Mammary epithelial cell (primary cell): Measurements from ENCODE around the gene MTNR1B.

Source experiments
- CTCF ChIP-seq, 2 donors: IDR thresholded peaks in 1 of 2; conservative IDR thresholded peaks in 1 of 2; 2 replicates each; pipeline ENCODE4 v1.5.1; 2011 to 2012; ENCODE audit warnings: inconsistent platforms in 2 of 2, low read length in 2 of 2, mild to moderate bottlenecking in 2 of 2, control low read depth in 1 of 2, low read depth in 1 of 2; ENCODE audit not compliant: insufficient read depth in 1 of 2; ENCODE audit errors: extremely low read depth in 1 of 2
- EZH2 ChIP-seq: IDR thresholded peaks from 2 replicates; pipeline ENCODE4 v1.6.1; 2012; ENCODE audit warnings: low read length, inconsistent platforms, borderline replicate concordance

- TF ChIP-seq EZH2 (no peak), CTCF (conservative IDR thresholded peaks at IDR 0.05 in 1 of 2, IDR thresholded peaks at IDR 0.05 in 1 of 2; ENCODE audit: extremely low read depth in 1 of 2, insufficient read depth in 1 of 2, low read depth in 1 of 2, low read length in 2 of 2) (no peak)
Measured at GRCh38 chr11:92986585-92986984, 17.1 kb downstream of the MTNR1B start.
